Activated naive CD4-positive, alpha-beta T cell treated with anti-CD3 and anti-CD28 coated beads, Interleukin-2, amount 50 U/mL, for 72 hours (primary cell): ENCODE measurements around the gene PRAC1. TPM values are rescaled to one million over a fixed set of nuclear protein-coding genes. Genes with fewer than 3 reads are reported as not detected.
A peak's percentile ranks its signal among the peaks of the same experiment; 100 is the strongest.

Experiments
- ATAC-seq, 2 donors: fragments of 150-1000 bp; cut with Tn5 transposase; 2 replicates each; pipeline ENCODE4 v1.10.0; 2021; ENCODE audit warnings: mild to moderate bottlenecking in 2 of 2, moderate library complexity in 2 of 2
- DNase-seq, 2 donors: peaks; one replicate each; pipeline ENCODE4 v3.0.0; 2021 to 2022; ENCODE audit warnings: low spot score in 2 of 2
- H3K27ac Mint-ChIP-seq, 2 donors: one replicate each; pipeline ENCODE4 v1.8.0; 2022; ENCODE audit warnings: mild to moderate bottlenecking in 2 of 2, mixed read lengths in 2 of 2
- H3K36me3 Mint-ChIP-seq, 2 donors: one replicate each; pipeline ENCODE4 v1.8.0; 2022; ENCODE audit warnings: mixed read lengths in 2 of 2
- H3K9me3 Mint-ChIP-seq, 2 donors: one replicate each; pipeline ENCODE4 v1.8.0; 2022; ENCODE audit warnings: mixed read lengths in 2 of 2
- total RNA-seq, 2 donors: library from RNA; stranded (reverse); gene quantifications; one replicate each; pipeline ENCODE4 v1.2.3, GENCODE V29; 2022

The PRAC1 gene
- total RNA-seq: not detected

GRCh38 chr17:48722201-48722907, at the start of gene PRAC1:
PRAC1 (minus strand) TSS chr17:48722518; CDS start chr17:48722392, 126 bp downstream.
- no peak for ATAC-seq
- DNase-seq: no peak
- Mint-ChIP-seq H3K27ac (peak within 1 kb of the TSS in 1 of 2 donors; percentile 84), H3K9me3 (no peaks in the 10 kb centered on the region), H3K36me3 (peaks cover 0 to 23% of the 10 kb centered on the region in 2 donors)

GRCh38 chr17:48770954-48771353, 48.6 kb upstream of the PRAC1 start:
- ATAC-seq: no peak
- Mint-ChIP-seq H3K9me3 (no peaks in the 10 kb centered on the region), H3K36me3 (no peaks in the 10 kb centered on the region), H3K27ac (no peak overlapping the region)
- no peak for DNase-seq

- no peak for ATAC-seq
- no peak for DNase-seq
These were observed 46.8 kb upstream of the PRAC1 start for GRCh38 chr17:48769009-48769675.

DNA sequence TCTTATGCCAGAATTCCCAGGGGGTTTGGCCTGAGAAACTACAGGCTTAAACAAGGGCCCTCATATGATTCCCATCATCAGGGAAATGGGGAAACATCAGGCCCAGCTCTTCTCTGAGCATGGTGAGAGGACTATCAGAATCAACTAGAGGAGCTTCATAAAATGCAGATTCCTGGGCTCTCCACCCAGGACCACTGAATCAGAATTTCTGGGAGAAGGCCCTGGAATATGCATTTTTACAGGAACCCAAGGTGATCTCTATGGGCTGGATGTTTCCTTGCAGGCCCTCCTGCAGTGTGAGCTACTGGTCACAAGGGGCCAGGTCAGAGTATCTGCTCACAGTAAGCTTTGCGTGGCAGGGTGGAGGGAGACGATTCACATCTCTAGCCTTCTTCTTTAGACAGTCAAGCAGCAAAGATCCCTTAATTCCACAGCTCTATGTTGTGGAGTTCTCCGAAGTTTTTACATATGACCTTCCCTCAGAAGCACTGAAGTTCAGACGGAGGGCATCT, 45.0 kb upstream of the PRAC1 start:
- DNase-seq (no peak), ATAC-seq (no peak)
- Mint-ChIP-seq H3K9me3 (no peaks in the 10 kb centered on the region), H3K36me3 (no peaks in the 10 kb centered on the region), H3K27ac (no peak overlapping the region)

More at GRCh38 chr17:48769009-48769675, 46.8 kb upstream of the PRAC1 start:
- no peak overlapping the region for H3K27ac Mint-ChIP-seq
- H3K36me3 Mint-ChIP-seq: no peaks in the 10 kb centered on the region
- no peaks in the 10 kb centered on the region for H3K9me3 Mint-ChIP-seq

- DNase-seq (no peak), ATAC-seq (no peak)
- Mint-ChIP-seq H3K9me3 (no peaks in the 10 kb centered on the region), H3K27ac (no peak overlapping the region), H3K36me3 (no peaks in the 10 kb centered on the region)
These were observed 38.8 kb upstream of the PRAC1 start for GRCh38 chr17:48761114-48761513.

- H3K9me3 Mint-ChIP-seq: no peaks in the 10 kb centered on the region
These were observed 38.1 kb upstream of the PRAC1 start for GRCh38 chr17:48760411-48760810.

DNA sequence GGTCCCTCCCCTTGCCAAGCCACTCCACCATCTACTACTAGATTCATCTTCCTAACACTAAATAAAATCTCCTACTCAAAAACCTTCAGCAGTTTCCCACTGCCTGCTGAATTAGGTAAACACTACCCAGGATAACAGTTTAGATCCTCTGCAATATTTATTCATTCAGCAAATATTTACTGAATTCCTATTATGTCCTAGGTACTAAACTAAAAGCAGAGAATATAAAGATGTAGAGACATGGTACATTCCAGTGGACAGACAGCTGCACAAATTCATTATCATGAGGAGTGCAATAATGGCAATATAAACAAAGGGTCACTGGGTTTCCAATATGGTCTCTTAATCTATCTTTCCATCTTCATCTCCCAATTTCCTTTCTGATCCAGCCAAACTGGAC, 37.0 kb upstream of the PRAC1 start:
- no peak for ATAC-seq
- Mint-ChIP-seq H3K9me3 (no peaks in the 10 kb centered on the region), H3K36me3 (no peaks in the 10 kb centered on the region), H3K27ac (no peak overlapping the region)
- no peak for DNase-seq

More at GRCh38 chr17:48760411-48760810, 38.1 kb upstream of the PRAC1 start:
- Mint-ChIP-seq H3K36me3 (no peaks in the 10 kb centered on the region), H3K27ac (no peak overlapping the region)
- DNase-seq: no peak
- no peak for ATAC-seq

DNA sequence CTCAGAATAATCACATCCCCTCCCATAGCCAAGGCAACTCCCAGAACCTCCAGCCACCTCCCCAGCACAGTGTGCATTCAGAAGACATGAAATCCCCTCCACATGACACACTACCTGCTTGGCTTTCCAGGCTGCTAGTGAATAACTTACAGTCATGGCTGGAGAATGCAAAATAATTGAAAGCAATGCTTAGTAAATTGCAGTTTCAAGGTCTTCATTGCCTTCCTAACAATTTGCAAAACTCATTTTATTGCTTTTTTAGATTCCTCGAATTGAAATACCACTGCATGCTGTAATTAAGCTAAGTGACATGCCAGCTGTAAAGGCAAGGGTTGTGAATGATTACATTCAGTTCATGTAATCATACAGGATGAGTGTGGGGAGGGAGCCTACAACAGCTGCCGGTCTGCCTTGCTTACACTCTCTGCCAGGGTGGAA, 35.2 kb upstream of the PRAC1 start:
- no peak for DNase-seq
- Mint-ChIP-seq H3K9me3 (no peaks in the 10 kb centered on the region), H3K36me3 (peaks cover 0 to 9% of the 10 kb centered on the region in 2 donors), H3K27ac (no peak overlapping the region)
- no peak for ATAC-seq

DNA sequence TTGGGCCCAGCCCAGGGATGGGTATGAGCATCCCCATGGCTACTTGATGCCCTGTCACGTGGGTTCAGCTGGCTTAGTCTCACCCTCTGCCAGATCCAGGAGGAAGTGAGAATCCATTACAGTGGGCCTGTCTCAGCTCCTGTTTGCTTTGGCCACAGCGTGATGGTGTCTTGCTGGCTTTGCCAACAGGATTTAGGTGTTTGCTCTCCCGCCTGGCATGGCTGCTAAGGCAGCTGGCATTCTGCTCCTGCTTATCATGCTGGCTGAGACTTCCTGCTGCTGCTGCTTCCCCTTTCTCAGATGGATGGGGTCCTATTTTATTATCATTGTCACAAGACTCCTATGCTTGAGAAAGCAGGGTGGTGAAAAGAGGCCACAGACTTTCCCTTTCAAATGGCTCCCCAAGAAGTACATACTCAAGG, 34.5 kb upstream of the PRAC1 start:
- H3K9me3 Mint-ChIP-seq: no peaks in the 10 kb centered on the region
- DNase-seq: no peak
- H3K27ac Mint-ChIP-seq: no peak overlapping the region
- no peak for ATAC-seq
- peaks cover 0 to 9% of the 10 kb centered on the region in 2 donors for H3K36me3 Mint-ChIP-seq

DNA sequence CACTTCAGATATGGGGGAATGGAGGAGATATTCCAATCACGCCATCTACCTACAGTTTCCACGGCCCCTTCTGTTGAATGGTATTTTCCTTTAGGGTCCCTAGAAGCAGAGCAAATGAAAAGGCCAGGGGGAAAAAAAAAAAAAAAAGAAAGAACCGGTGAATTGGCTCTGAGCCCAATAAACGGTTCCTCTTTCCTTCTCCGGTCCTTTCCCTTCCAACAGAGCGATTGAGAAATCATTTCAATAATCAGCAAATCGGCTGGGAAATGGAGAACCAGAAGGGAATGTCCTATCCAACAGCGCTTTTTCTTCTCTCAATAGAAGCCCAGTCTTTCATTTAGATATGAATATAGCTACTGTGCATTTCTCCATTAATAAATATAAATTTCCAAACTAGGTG, 33.0 kb upstream of the PRAC1 start:
- DNase-seq: no peak
- Mint-ChIP-seq H3K9me3 (no peaks in the 10 kb centered on the region), H3K36me3 (peaks cover 0 to 9% of the 10 kb centered on the region in 2 donors), H3K27ac (no peak overlapping the region)
- no peak for ATAC-seq

DNA sequence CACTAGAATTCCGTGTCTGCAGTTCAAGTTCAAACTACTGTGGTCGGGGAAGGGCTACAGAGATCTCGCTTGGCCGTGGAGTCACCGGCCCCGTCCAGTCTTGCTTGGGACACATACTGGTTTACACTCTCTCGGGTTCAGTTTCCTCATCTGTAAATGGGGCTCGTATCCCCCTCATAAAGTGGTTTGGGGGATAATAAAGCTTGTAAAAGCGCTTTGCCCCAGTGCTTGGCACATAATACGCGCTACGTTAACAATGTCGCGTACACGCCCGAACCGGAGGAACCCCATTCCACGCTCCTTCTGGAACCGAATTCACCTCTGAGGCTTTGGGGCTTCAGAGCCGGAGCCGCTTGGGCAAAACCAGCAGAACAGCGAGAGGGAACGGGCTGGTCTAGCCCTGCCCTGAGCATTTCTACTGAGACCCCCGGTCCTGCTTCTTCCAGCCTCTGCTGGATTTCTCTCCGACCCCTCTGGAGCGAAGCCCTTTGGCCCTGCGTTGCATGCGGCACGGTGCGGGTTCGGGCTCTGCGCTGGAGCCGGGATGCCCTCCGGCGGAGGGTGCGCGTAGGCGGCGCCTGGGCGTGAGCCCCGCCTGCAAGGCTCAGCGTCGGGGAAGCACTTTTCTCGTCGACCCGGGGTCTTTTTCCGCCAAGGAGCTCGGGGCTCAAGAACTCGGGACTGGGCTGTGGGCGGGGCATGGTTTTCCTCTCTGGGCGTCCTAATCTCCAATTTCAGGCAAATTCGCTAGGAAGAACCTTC, 32.4 kb upstream of the PRAC1 start:
- no peak for ATAC-seq
- Mint-ChIP-seq H3K27ac (no peak overlapping the region), H3K36me3 (peaks cover 0 to 9% of the 10 kb centered on the region in 2 donors), H3K9me3 (no peaks in the 10 kb centered on the region)
- no peak for DNase-seq

GRCh38 chr17:48753794-48754499, 31.6 kb upstream of the PRAC1 start:
- Mint-ChIP-seq H3K27ac (peak overlapping the region in 1 of 2 donors; percentile 13), H3K9me3 (no peaks in the 10 kb centered on the region), H3K36me3 (peaks cover 0 to 15% of the 10 kb centered on the region in 2 donors)
- DNase-seq (no peak), ATAC-seq (no peak)

DNA sequence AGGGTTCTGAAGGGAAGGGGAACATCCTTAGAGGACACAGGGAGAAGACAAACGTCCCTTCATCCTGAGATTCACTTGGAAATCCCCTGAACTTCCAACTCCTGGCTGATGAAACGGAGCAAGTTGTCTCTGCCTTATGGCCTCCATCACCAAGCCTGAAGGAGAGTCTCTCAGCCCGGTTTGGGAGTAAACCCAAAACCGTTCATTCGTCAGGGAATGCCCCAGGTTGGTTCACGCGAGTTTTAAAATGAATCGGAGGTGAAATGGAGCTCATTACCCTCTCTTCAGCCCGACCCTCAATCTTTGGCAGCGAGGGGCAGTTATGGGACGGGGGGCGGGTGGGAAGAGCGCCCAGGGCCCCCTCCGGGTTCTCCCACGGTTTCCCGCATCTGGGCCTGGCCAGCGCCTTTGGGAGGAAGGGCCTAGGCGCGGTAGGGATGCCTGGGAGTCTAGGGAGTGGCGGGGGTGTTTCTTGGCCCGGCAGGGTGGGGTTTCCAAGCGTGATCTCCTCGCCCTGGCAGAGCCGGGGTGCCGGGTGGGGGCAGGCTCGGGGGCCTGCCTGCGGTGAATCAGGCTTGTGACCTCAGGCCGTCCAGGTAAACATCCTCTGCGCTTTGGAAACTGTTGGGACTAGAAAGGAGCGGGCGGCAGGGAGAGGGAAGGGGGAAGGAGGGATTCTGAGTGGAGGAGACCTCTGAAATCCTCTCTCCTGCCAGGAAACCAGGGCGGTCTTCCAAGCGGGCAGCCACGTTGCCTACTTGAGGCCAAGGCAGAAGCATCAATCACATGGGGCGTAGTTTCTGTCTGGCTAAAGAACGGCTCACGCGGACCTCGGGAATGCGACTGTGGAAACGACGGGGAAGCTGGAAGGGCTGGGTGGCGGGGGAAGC, 30.3 kb upstream of the PRAC1 start:
- peaks cover 0 to 16% of the 10 kb centered on the region in 2 donors for H3K36me3 Mint-ChIP-seq
- H3K27ac Mint-ChIP-seq: no peak overlapping the region
- no peaks in the 10 kb centered on the region for H3K9me3 Mint-ChIP-seq
- DNase-seq (no peak), ATAC-seq (no peak)

DNA sequence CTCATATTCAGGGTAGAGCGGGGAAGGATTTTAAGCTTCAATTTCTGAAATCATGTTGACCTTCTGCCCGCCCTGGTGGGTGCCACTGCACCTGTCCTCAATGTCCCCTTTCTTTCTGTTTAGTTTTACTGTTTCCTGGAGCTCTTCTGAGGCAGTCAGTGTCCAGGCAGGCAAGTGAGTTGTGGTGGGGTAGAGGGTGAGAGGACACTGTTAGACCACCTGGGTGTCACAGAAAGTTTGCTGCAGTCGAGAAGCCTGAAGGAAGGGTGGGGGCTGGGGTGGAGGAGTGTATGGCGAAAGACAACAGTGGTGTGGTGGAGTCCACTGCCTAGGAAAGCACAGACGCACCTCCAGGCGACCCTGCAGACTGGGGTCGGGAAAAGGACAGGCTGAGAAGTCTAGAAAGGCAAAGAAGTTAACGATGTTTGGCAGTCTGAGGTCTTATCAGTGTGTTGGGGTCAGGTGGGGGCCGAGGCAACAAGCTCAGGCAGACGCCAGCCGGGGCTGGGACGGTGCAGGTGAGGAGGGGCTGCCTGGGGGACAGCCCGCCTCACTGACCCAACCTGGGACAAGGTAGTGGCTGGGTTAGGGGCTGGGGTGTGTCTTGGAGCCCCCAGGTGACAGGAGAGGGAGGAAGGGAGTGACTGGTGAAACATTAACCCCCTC, 29.5 kb upstream of the PRAC1 start:
- no peaks in the 10 kb centered on the region for H3K9me3 Mint-ChIP-seq
- H3K27ac Mint-ChIP-seq: no peak overlapping the region
- ATAC-seq (no peak), DNase-seq (no peak)
- H3K36me3 Mint-ChIP-seq: peaks cover 0 to 16% of the 10 kb centered on the region in 2 donors

DNA sequence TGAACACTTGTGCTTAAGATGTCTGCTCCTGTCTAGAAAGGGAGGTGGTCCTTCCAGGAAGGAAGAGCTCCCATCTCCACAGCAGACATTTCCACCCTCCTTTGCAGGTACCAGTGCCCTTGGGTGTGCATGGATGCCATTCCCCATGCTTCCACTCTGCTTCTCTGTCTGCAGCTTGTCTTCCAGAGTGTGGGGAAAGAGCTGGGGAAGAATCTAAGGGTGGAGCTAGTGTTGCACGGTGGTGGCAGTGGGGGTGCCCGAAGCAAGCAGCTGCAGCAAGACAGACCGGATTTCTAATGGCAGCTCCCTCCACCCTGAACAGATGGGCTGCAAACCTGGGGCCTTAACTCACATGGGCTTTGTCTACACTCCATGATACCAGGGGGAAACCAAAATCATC, 28.9 kb upstream of the PRAC1 start:
- ATAC-seq (no peak), DNase-seq (no peak)
- Mint-ChIP-seq H3K9me3 (no peaks in the 10 kb centered on the region), H3K36me3 (peaks cover 0 to 16% of the 10 kb centered on the region in 2 donors), H3K27ac (no peak overlapping the region)
